ENCODE data around the gene AFF4.

DNA sequence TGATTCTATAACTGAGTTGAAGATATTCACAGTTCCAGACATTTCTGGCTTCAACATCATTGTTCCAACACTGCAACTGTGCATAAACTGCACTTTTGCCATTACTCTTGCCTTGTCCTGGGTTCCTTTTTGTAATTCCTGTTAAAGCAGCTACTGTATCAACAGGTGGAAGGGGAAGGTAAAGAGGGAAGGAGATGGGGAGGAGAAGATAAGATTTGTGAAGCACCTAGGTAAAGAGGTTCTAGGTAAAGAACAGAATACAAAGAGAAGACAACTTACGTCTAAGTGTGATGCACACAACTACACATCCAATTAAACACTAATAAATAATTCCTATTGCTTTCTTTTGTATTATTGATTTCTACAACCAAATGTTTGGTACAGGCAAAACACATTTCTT, 53.7 kb downstream of the AFF4 start:
- no peak for TF ChIP-seq CBFB (CRISPR knock-in tag; IDR thresholded peaks at IDR 0.05; ENCODE audit: low read depth)
- TF ChIP-seq, protein P1, sequence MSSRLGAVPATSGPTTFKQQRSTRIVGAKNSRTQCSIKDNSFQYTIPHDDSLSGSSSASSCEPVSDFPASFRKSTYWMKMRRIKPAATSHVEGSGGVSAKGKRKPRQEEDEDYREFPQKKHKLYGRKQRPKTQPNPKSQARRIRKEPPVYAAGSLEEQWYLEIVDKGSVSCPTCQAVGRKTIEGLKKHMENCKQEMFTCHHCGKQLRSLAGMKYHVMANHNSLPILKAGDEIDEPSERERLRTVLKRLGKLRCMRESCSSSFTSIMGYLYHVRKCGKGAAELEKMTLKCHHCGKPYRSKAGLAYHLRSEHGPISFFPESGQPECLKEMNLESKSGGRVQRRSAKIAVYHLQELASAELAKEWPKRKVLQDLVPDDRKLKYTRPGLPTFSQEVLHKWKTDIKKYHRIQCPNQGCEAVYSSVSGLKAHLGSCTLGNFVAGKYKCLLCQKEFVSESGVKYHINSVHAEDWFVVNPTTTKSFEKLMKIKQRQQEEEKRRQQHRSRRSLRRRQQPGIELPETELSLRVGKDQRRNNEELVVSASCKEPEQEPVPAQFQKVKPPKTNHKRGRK (CRISPR knock-in tag; IDR thresholded peaks at IDR 0.05; ENCODE audit: borderline replicate concordance): no peak
- TF ChIP-seq, protein P2, sequence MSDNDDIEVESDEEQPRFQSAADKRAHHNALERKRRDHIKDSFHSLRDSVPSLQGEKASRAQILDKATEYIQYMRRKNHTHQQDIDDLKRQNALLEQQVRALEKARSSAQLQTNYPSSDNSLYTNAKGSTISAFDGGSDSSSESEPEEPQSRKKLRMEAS (CRISPR knock-in tag; IDR thresholded peaks at IDR 0.05): no peak
- TF ChIP-seq, protein P3, sequence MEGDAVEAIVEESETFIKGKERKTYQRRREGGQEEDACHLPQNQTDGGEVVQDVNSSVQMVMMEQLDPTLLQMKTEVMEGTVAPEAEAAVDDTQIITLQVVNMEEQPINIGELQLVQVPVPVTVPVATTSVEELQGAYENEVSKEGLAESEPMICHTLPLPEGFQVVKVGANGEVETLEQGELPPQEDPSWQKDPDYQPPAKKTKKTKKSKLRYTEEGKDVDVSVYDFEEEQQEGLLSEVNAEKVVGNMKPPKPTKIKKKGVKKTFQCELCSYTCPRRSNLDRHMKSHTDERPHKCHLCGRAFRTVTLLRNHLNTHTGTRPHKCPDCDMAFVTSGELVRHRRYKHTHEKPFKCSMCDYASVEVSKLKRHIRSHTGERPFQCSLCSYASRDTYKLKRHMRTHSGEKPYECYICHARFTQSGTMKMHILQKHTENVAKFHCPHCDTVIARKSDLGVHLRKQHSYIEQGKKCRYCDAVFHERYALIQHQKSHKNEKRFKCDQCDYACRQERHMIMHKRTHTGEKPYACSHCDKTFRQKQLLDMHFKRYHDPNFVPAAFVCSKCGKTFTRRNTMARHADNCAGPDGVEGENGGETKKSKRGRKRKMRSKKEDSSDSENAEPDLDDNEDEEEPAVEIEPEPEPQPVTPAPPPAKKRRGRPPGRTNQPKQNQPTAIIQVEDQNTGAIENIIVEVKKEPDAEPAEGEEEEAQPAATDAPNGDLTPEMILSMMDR (IDR thresholded peaks at IDR 0.05): no peak
- no peak for TF ChIP-seq ETV6 (CRISPR knock-in tag; IDR thresholded peaks at IDR 0.05)
- TF ChIP-seq, protein P4, sequence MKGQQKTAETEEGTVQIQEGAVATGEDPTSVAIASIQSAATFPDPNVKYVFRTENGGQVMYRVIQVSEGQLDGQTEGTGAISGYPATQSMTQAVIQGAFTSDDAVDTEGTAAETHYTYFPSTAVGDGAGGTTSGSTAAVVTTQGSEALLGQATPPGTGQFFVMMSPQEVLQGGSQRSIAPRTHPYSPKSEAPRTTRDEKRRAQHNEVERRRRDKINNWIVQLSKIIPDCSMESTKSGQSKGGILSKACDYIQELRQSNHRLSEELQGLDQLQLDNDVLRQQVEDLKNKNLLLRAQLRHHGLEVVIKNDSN (CRISPR knock-in tag; IDR thresholded peaks at IDR 0.05): no peak
- no peak for TF ChIP-seq PRDM15 (CRISPR knock-in tag; IDR thresholded peaks at IDR 0.05)
- TF ChIP-seq USF2 (CRISPR knock-in tag; IDR thresholded peaks at IDR 0.05): no peak
- TF ChIP-seq, protein P5, sequence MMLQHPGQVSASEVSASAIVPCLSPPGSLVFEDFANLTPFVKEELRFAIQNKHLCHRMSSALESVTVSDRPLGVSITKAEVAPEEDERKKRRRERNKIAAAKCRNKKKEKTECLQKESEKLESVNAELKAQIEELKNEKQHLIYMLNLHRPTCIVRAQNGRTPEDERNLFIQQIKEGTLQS (CRISPR knock-in tag; conservative IDR thresholded peaks at IDR 0.05): no peak
